NCI-H526 (cell line): ENCODE data around the gene UNCX.

Experiments
- DNase-seq, 2 experiments: peaks; one replicate each; lab custom pipeline; 2025; lab: John Stamatoyannopoulos, UW

UNCX gene

GRCh38 chr7:1243964-1244416 is 11.3 kb downstream of the UNCX start:
- DNase-seq = no peak

GRCh38 chr7:1244700-1245523 is 12.2 kb downstream of the UNCX start:
- DNase-seq = no peak

GRCh38 chr7:1245524-1246050 is 12.9 kb downstream of the UNCX start:
- peak in 1 of 2 experiments; percentile 35 for DNase-seq

- DNase-seq = no peak
These were observed 13.6 kb downstream of the UNCX start for GRCh38 chr7:1246160-1246870.

GRCh38 chr7:1246871-1247526 is 14.3 kb downstream of the UNCX start:
- DNase-seq = peak in 1 of 2 experiments; percentile 34

- peak in 1 of 2 experiments; percentile 62 for DNase-seq
These were observed 14.9 kb downstream of the UNCX start for GRCh38 chr7:1247527-1248041.

GRCh38 chr7:1248143-1248915 is 15.7 kb downstream of the UNCX start:
- DNase-seq = peak in 1 of 2 experiments; percentile 40

- no peak for DNase-seq
These were observed 16.4 kb downstream of the UNCX start for GRCh38 chr7:1248916-1249581.

- no peak for DNase-seq
These were observed 17.1 kb downstream of the UNCX start for GRCh38 chr7:1249731-1250130.

GRCh38 chr7:1250901-1251300 is 18.2 kb downstream of the UNCX start:
- no peak for DNase-seq

GRCh38 chr7:1251796-1252539 is 19.3 kb downstream of the UNCX start:
- no peak for DNase-seq

GRCh38 chr7:1252540-1253090 is 19.9 kb downstream of the UNCX start:
- DNase-seq = no peak

- DNase-seq = no peak
These were observed 21.1 kb downstream of the UNCX start for GRCh38 chr7:1253681-1254181.

GRCh38 chr7:1254281-1255079 is 21.8 kb downstream of the UNCX start:
- no peak for DNase-seq

GRCh38 chr7:1255080-1255816 is 22.6 kb downstream of the UNCX start:
- no peak for DNase-seq

- no peak for DNase-seq
These were observed 23.2 kb downstream of the UNCX start for GRCh38 chr7:1255817-1256340.

- DNase-seq = no peak
These were observed 23.9 kb downstream of the UNCX start for GRCh38 chr7:1256621-1257020.

GRCh38 chr7:1257221-1257620 is 24.5 kb downstream of the UNCX start:
- DNase-seq = no peak
